VCaP (cell line): Measurements from ENCODE around the gene MDH2.

Source experiments
- H3K27ac ChIP-seq: fragments of 450-650 bp; 2 replicates; pipeline ENCODE4 v1.5.1; 2017
- TF ChIP-seq, protein P1 (sequence below): fragments of 450-650 bp; conservative IDR thresholded peaks from 2 replicates; pipeline ENCODE4 v1.5.1; 2017; ENCODE audit warnings: mild to moderate bottlenecking, moderate library complexity

The MDH2 gene

DNA sequence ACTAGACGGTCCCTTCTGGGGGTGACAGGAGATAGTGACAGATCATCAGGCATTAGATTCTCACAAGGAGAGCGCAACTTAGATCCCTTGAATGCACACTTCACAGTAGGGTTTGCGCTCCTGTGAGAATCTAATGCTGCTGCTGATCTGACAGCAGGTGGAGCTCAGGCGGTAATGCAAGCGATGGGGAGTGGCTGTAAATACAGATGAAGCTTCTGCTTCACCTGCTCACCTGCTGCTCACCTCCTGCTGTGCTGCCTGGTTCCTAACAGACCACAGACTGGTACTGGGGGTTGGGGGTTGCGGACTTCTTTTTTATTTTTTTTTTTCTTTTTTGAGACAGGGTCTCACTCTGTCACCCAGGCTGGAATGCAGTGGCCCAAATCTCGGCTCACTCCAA, 18.2 kb upstream of the MDH2 start:
- TF ChIP-seq, protein P1, sequence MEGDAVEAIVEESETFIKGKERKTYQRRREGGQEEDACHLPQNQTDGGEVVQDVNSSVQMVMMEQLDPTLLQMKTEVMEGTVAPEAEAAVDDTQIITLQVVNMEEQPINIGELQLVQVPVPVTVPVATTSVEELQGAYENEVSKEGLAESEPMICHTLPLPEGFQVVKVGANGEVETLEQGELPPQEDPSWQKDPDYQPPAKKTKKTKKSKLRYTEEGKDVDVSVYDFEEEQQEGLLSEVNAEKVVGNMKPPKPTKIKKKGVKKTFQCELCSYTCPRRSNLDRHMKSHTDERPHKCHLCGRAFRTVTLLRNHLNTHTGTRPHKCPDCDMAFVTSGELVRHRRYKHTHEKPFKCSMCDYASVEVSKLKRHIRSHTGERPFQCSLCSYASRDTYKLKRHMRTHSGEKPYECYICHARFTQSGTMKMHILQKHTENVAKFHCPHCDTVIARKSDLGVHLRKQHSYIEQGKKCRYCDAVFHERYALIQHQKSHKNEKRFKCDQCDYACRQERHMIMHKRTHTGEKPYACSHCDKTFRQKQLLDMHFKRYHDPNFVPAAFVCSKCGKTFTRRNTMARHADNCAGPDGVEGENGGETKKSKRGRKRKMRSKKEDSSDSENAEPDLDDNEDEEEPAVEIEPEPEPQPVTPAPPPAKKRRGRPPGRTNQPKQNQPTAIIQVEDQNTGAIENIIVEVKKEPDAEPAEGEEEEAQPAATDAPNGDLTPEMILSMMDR, result peak; percentile 55
- peak overlapping the region; percentile 46 for H3K27ac ChIP-seq

- TF ChIP-seq, protein P1, result no peak
- H3K27ac ChIP-seq, result no peak overlapping the region
Measured at GRCh38 chr7:76031964-76032363, 15.9 kb upstream of the MDH2 start.

DNA sequence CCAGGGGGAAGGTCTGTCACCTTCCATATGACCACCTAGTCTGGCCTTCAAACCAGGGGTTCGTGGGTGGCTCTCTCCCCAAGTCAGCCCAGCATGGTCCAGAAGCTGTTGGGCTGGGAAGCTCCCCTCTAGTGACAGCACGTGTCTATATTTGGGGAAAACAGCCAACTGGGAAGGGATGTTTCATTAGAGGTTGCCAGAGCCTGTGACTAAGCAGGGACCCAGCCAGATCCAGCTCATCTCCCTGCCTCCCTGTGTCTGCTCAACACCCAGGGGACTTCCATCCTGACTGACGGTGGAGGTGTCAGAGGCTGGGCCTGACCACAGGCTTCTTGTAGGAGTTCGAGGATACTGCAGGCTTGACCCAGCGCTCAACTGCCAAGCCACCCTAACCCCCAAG, 10.6 kb upstream of the MDH2 start:
- no peak overlapping the region for H3K27ac ChIP-seq
- TF ChIP-seq, protein P1, result no peak

DNA sequence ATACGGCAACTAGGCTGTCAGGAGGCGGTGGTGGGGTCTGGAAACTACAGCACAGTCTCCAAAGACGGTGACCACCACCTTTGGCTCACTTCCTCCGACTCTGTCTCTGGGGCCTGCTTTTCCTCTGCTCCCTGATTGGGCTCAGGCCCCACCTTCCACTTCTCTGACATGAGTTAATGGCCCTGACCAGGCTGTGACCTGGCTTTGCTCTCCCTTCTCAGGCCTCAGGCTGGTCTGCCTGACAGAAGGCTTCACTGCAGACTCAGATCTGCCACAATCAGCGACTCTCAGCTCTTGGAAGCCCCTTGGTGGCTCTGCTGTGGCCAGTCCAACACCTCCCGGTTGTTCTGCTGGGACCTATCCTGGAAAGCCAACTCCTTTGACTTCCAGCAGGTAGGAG, 7.8 kb upstream of the MDH2 start:
- TF ChIP-seq, protein P1, result no peak
- H3K27ac ChIP-seq, result no peak overlapping the region

DNA sequence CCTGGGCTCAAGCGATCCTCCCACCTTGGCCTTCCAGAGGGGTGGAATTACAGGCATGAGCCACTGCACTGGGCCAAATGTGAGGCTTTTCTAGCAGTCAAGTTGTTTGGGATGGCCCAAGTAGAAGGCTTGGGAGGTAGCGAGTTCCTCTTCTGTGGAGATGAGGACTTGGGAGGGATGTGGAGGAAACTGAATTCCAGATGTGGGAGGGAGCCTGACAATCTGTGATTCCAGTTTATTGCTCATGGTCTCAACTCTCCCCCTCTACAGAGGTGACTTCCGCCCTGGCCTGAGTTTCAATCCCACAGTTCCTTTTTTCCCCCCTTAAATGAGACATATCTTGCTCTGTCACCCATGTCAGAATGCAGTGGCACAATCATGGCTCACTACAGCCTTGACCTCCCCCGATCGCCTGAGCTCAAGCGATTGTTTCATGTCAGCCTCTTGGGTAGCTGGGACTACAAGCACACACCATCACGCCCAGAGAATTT, 3.5 kb upstream of the MDH2 start:
- TF ChIP-seq, protein P1, result no peak
- H3K27ac ChIP-seq, result no peak overlapping the region

DNA sequence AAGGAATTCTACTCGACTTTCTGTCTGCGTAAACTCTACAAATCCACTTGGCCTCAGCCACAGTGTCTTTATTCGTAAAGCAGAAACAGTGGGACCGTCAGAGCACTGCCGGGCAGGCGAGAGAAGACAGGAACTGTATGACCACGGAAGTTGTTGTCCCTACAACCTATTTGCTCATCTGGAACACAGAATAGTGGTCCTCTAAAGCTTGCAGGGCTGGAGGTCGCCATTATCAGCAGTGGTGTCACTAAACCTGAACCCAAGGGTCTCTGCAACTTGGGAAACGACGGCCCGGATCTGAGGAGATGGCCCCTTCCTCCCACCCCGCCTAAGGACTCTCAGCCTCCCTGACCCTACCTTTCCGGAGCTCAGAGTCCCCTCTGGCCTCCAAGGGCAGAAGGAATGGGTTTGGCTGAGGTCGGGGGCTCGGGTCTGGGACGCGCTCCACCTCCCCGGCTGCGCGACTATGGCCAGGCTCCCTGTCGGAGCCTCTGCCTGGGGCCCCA, 548 bp upstream of the MDH2 start:
- TF ChIP-seq, protein P1, result no peak
- peak overlapping the region; percentile 99 for H3K27ac ChIP-seq

- H3K27ac ChIP-seq, result peak overlapping the region; percentile 99
- TF ChIP-seq, protein P1, result peak; percentile 41
Measured at GRCh38 chr7:76048668-76048988, 722 bp downstream of the MDH2 start.
